ENCODE results near the gene MKI67.
A peak's percentile ranks its signal among the peaks of the same experiment; 100 is the strongest.

MKI67 gene

GRCh38 chr10:128087146-128087883 lies 38.9 kb downstream of the MKI67 start:
- DNase-seq (ENCODE audit: insufficient read length, low spot score) (no peak), FAIRE-seq (no peak)

GRCh38 chr10:128086003-128086863 lies 40.0 kb downstream of the MKI67 start:
- FAIRE-seq = no peak
- no peak for DNase-seq (ENCODE audit: insufficient read length, low spot score)

GRCh38 chr10:128084991-128085390 lies 41.2 kb downstream of the MKI67 start:
- FAIRE-seq (no peak), DNase-seq (ENCODE audit: insufficient read length, low spot score) (no peak)

GRCh38 chr10:128084364-128084763 lies 41.9 kb downstream of the MKI67 start:
- FAIRE-seq (no peak), DNase-seq (ENCODE audit: insufficient read length, low spot score) (no peak)

- DNase-seq (ENCODE audit: insufficient read length, low spot score) (no peak), FAIRE-seq (no peak)
These were observed 42.9 kb downstream of the MKI67 start for GRCh38 chr10:128083191-128083895.

GRCh38 chr10:128081720-128082119 lies 44.5 kb downstream of the MKI67 start:
- DNase-seq (ENCODE audit: insufficient read length, low spot score) (no peak), FAIRE-seq (no peak)

- FAIRE-seq = no peak
- DNase-seq (ENCODE audit: insufficient read length, low spot score) = no peak
These were observed 45.0 kb downstream of the MKI67 start for GRCh38 chr10:128081222-128081621.

GRCh38 chr10:128080641-128081040 lies 45.6 kb downstream of the MKI67 start:
- FAIRE-seq = no peak
- no peak for DNase-seq (ENCODE audit: insufficient read length, low spot score)

- DNase-seq (ENCODE audit: insufficient read length, low spot score) = no peak
- FAIRE-seq = no peak
These were observed 46.0 kb downstream of the MKI67 start for GRCh38 chr10:128080231-128080630.

- DNase-seq (ENCODE audit: insufficient read length, low spot score) = peak; percentile 34
These were observed 47.9 kb downstream of the MKI67 start for GRCh38 chr10:128078136-128078969.

GRCh38 chr10:128077155-128077875 lies 48.9 kb downstream of the MKI67 start:
- no peak for FAIRE-seq
- DNase-seq (ENCODE audit: insufficient read length, low spot score) = no peak

More at GRCh38 chr10:128078136-128078969, 47.9 kb downstream of the MKI67 start:
- peak; percentile 42 for FAIRE-seq

- FAIRE-seq (no peak), DNase-seq (ENCODE audit: insufficient read length, low spot score) (no peak)
These were observed 51.6 kb downstream of the MKI67 start for GRCh38 chr10:128074589-128074988.

GRCh38 chr10:128073890-128074289 lies 52.3 kb downstream of the MKI67 start:
- FAIRE-seq (no peak), DNase-seq (ENCODE audit: insufficient read length, low spot score) (no peak)

- no peak for DNase-seq (ENCODE audit: insufficient read length, low spot score)
- no peak for FAIRE-seq
These were observed 53.1 kb downstream of the MKI67 start for GRCh38 chr10:128072941-128073645.

GRCh38 chr10:128072046-128072445 lies 54.2 kb downstream of the MKI67 start:
- FAIRE-seq (no peak), DNase-seq (ENCODE audit: insufficient read length, low spot score) (no peak)

- FAIRE-seq (no peak), DNase-seq (ENCODE audit: insufficient read length, low spot score) (no peak)
These were observed 54.8 kb downstream of the MKI67 start for GRCh38 chr10:128071417-128071782.

GRCh38 chr10:128070721-128071416 lies 55.4 kb downstream of the MKI67 start:
- FAIRE-seq (no peak), DNase-seq (ENCODE audit: insufficient read length, low spot score) (no peak)

GRCh38 chr10:128070161-128070560 lies 56.1 kb downstream of the MKI67 start:
- no peak for DNase-seq (ENCODE audit: insufficient read length, low spot score)
- no peak for FAIRE-seq

All from GM19239 (cell line).